Measurements from ENCODE around the gene AFF3.

Gene AFF3

DNA sequence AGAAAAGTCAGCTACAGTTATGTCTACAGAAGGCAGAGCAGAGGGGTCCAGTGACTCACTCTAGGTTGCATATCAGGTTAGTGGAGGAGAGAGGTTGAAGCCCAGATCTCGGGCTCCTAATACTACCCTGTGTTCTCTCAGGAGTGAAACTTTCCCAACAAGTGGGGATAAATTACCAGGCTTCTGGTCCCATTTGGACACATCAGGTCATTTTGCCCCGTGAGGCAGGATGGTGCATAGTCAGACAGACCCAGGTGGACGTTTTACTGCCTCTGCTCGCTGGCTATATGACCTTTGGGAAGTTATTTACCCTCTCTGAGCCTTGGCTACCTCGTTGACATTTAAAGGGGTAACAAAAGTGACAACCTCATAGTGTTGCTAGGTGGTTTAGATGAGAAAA is 524.6 kb downstream of the AFF3 start:
- H3K4me2 ChIP-seq (ENCODE audit: low read depth, low read length), result no peak overlapping the region
- H3K9me3 ChIP-seq (replicated peaks; ENCODE audit: insufficient read depth, low read length), result no peaks in the 10 kb centered on the region
- no peak overlapping the region for H2AFZ ChIP-seq (ENCODE audit: low read length)
- H3K4me1 ChIP-seq (ENCODE audit: low read length), result no peaks in the 10 kb centered on the region
- H3K9me2 ChIP-seq (replicated peaks; ENCODE audit: insufficient read depth, low read length), result no peaks in the 10 kb centered on the region
- TF ChIP-seq EZH2phosphoT487 (IDR thresholded peaks at IDR 0.05; ENCODE audit: low read length), result no peak
- TF ChIP-seq, protein P1, sequence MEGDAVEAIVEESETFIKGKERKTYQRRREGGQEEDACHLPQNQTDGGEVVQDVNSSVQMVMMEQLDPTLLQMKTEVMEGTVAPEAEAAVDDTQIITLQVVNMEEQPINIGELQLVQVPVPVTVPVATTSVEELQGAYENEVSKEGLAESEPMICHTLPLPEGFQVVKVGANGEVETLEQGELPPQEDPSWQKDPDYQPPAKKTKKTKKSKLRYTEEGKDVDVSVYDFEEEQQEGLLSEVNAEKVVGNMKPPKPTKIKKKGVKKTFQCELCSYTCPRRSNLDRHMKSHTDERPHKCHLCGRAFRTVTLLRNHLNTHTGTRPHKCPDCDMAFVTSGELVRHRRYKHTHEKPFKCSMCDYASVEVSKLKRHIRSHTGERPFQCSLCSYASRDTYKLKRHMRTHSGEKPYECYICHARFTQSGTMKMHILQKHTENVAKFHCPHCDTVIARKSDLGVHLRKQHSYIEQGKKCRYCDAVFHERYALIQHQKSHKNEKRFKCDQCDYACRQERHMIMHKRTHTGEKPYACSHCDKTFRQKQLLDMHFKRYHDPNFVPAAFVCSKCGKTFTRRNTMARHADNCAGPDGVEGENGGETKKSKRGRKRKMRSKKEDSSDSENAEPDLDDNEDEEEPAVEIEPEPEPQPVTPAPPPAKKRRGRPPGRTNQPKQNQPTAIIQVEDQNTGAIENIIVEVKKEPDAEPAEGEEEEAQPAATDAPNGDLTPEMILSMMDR (IDR thresholded peaks at IDR 0.05; ENCODE audit: low read length), result no peak
- no peak for TF ChIP-seq EZH2 (optimal IDR thresholded peaks at IDR 0.05; ENCODE audit: low read depth, low read length)
- no peaks in the 10 kb centered on the region for H3K79me2 ChIP-seq (ENCODE audit: low read length)
- no peak overlapping the region for H3K4me3 ChIP-seq (ENCODE audit: low read length)
- no peaks in the 10 kb centered on the region for H3K27me3 ChIP-seq (replicated peaks; ENCODE audit: insufficient read depth, low read length)
- H3K9ac ChIP-seq (ENCODE audit: low read length), result no peak overlapping the region
- no peaks in the 10 kb centered on the region for H3F3A ChIP-seq (ENCODE audit: insufficient read depth, low read length)
- no peak overlapping the region for H3K27ac ChIP-seq (ENCODE audit: low read length)
- H3K36me3 ChIP-seq (replicated peaks; ENCODE audit: insufficient read depth, low read length), result no peaks in the 10 kb centered on the region
- no peaks in the 10 kb centered on the region for H4K20me1 ChIP-seq (ENCODE audit: insufficient read depth, low read length)
- DNase-seq, result no peak

DNA sequence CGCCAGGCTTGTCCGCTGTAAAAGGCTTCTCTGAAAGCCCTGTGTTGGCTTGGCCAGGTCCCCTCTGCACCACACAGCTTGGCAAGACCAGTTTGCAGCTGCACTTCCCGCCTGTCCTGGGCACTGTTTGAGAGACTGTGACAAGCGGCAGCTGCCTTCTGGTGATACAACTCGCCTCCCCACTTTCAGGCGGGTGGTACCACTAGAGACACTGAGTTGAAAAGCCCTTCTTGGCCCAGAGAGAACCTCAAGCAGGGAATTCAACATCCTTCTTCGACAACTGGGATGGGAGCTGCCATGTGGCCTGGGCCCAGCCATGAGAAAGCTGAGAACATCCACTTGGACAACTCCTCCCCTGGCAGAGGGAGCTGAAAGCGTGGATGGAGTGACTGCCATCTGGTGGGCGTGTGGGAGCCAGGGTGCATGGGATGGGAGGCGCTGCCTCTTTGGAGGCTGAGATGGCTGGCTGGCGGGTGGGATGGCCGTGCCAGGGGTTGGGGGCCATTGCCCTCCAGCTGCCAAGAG is 527.1 kb downstream of the AFF3 start:
- H3K36me3 ChIP-seq (replicated peaks; ENCODE audit: insufficient read depth, low read length), result no peaks in the 10 kb centered on the region
- no peaks in the 10 kb centered on the region for H3K27me3 ChIP-seq (replicated peaks; ENCODE audit: insufficient read depth, low read length)
- H4K20me1 ChIP-seq (ENCODE audit: insufficient read depth, low read length), result no peaks in the 10 kb centered on the region
- H3K4me3 ChIP-seq (ENCODE audit: low read length), result no peak overlapping the region
- no peak for DNase-seq
- no peaks in the 10 kb centered on the region for H3F3A ChIP-seq (ENCODE audit: insufficient read depth, low read length)
- H3K9me2 ChIP-seq (replicated peaks; ENCODE audit: insufficient read depth, low read length), result no peaks in the 10 kb centered on the region
- H2AFZ ChIP-seq (ENCODE audit: low read length), result no peak overlapping the region
- no peaks in the 10 kb centered on the region for H3K79me2 ChIP-seq (ENCODE audit: low read length)
- no peaks in the 10 kb centered on the region for H3K4me1 ChIP-seq (ENCODE audit: low read length)
- no peak overlapping the region for H3K4me2 ChIP-seq (ENCODE audit: low read depth, low read length)
- no peak overlapping the region for H3K9ac ChIP-seq (ENCODE audit: low read length)
- no peaks in the 10 kb centered on the region for H3K9me3 ChIP-seq (replicated peaks; ENCODE audit: insufficient read depth, low read length)
- TF ChIP-seq EZH2phosphoT487 (IDR thresholded peaks at IDR 0.05; ENCODE audit: low read length) (no peak), EZH2 (optimal IDR thresholded peaks at IDR 0.05; ENCODE audit: low read depth, low read length) (no peak)
- TF ChIP-seq, protein P1 (IDR thresholded peaks at IDR 0.05; ENCODE audit: low read length), result no peak
- no peak overlapping the region for H3K27ac ChIP-seq (ENCODE audit: low read length)

DNA sequence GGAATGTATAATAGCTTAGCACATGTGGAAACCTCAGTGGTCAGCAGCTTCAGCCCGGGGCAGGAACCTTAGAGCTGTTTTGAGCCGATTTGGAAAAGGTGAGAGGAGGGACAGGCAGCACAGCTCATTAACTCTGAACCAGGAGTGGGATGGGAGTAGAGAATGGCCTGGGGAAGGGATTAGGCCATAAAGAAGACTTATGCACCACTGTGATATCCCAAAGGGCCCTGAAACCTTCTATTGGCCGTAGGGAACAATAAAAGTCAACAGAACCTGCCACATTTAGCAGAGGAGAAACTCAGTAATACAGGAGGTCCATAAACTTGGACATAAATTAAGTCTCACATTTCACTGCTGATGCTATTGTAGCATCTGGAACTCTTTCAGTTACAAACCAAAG is 528.4 kb downstream of the AFF3 start:
- Histone ChIP-seq H3K4me1 (ENCODE audit: low read length) (no peaks in the 10 kb centered on the region), H3K27me3 (replicated peaks; ENCODE audit: insufficient read depth, low read length) (no peaks in the 10 kb centered on the region), H3K9me2 (replicated peaks; ENCODE audit: insufficient read depth, low read length) (no peaks in the 10 kb centered on the region), H2AFZ (ENCODE audit: low read length) (no peak overlapping the region), H3K79me2 (ENCODE audit: low read length) (no peaks in the 10 kb centered on the region), H3F3A (ENCODE audit: insufficient read depth, low read length) (no peaks in the 10 kb centered on the region), H3K9me3 (replicated peaks; ENCODE audit: insufficient read depth, low read length) (no peaks in the 10 kb centered on the region), H3K36me3 (replicated peaks; ENCODE audit: insufficient read depth, low read length) (no peaks in the 10 kb centered on the region), H4K20me1 (ENCODE audit: insufficient read depth, low read length) (no peaks in the 10 kb centered on the region), H3K4me2 (ENCODE audit: low read depth, low read length) (no peak overlapping the region), H3K4me3 (ENCODE audit: low read length) (no peak overlapping the region), H3K9ac (ENCODE audit: low read length) (no peak overlapping the region), H3K27ac (ENCODE audit: low read length) (no peak overlapping the region)
- TF ChIP-seq EZH2phosphoT487 (IDR thresholded peaks at IDR 0.05; ENCODE audit: low read length), result no peak
- no peak for TF ChIP-seq EZH2 (optimal IDR thresholded peaks at IDR 0.05; ENCODE audit: low read depth, low read length)
- TF ChIP-seq, protein P1 (IDR thresholded peaks at IDR 0.05; ENCODE audit: low read length), result no peak
- DNase-seq, result no peak
